Measurements from ENCODE around the gene CFAP97D1.

CFAP97D1 gene

GRCh38 chr17:43830510-43831140 lies 50.4 kb downstream of the CFAP97D1 start:
- TF ChIP-seq, protein P1, sequence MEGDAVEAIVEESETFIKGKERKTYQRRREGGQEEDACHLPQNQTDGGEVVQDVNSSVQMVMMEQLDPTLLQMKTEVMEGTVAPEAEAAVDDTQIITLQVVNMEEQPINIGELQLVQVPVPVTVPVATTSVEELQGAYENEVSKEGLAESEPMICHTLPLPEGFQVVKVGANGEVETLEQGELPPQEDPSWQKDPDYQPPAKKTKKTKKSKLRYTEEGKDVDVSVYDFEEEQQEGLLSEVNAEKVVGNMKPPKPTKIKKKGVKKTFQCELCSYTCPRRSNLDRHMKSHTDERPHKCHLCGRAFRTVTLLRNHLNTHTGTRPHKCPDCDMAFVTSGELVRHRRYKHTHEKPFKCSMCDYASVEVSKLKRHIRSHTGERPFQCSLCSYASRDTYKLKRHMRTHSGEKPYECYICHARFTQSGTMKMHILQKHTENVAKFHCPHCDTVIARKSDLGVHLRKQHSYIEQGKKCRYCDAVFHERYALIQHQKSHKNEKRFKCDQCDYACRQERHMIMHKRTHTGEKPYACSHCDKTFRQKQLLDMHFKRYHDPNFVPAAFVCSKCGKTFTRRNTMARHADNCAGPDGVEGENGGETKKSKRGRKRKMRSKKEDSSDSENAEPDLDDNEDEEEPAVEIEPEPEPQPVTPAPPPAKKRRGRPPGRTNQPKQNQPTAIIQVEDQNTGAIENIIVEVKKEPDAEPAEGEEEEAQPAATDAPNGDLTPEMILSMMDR (conservative IDR thresholded peaks at IDR 0.05) = no peak
- no peak overlapping the region for H3K27ac ChIP-seq

DNA sequence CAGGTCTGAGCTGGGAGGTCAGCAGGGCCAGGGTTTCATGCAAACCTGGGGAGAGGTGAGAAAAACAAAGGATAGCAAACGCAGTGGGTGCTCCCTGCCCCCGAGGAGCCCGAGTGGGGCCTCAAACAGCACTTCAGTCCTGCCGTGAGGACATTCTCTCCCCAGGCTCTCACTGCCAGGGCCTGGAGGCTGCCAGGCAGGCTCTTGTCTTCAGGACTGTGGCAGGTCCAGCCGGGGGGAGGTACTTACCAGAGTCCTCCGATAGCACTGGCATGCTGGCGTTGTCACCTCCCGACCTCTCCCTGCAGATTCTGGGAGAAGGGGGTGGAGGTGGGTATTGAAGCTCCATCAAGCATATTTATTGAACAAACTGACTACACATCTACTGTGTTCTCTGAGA lies 51.4 kb downstream of the CFAP97D1 start:
- TF ChIP-seq, protein P1 (conservative IDR thresholded peaks at IDR 0.05) = no peak

DNA sequence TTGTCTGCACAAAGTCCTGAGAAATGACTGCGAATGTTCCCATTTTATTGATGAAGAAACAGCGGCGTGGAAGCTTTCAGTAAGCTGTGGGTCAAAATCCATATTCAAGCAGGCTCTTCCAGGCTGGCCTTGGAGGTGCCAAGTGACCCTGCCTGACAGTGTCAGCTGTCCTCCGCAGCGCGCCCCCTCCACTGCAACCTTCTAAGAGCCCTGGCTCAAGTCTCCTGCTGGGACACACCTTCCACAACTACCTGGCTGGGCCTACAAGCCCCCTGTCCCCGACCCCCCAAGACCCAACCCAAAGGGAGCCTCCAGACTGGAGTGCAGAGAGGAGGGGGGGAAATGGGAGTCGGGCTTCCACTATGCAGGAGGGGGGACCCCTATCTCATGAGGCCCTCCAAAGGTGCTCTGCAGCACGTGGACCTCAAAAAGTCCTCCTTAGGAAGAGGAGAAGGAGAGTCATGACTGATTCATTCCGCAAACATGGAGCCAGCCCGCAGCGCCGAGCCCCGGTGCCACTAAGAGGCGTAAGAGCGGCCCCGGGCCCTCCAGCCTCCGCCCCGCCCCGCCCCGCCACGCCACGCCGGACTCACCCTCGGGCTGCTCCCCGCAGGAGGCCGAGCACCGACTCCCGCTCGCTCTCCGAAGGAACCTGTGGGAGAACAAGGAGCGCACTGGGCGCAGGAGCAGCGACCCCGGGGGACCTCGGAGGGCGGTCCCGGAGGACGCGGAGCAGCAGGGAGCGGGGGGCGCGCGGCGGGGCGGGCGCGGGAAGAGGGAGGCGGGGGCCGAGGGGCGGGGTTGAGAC lies 52.1 kb downstream of the CFAP97D1 start:
- peak overlapping the region; percentile 82 for H3K27ac ChIP-seq
- TF ChIP-seq, protein P1 (conservative IDR thresholded peaks at IDR 0.05) = peak; percentile 15; the same call in 1 of the 2 replicates

More for the DNA sequence above, 51.4 kb downstream of the CFAP97D1 start:
- H3K27ac ChIP-seq = no peak overlapping the region; the same call in 1 of the 2 replicates

- TF ChIP-seq, protein P1 (conservative IDR thresholded peaks at IDR 0.05) = no peak
- H3K27ac ChIP-seq = peak within 1 kb of the TSS; percentile 82
These were observed 53.0 kb downstream of the CFAP97D1 start, which contains the start of gene MPP3 for GRCh38 chr17:43832976-43833829. MPP3 (minus strand) TSS chr17:43833146; CDS start chr17:43831906, 1,240 bp downstream.

GRCh38 chr17:43834106-43834505 lies 53.9 kb downstream of the CFAP97D1 start:
- peak overlapping the region; percentile 82; the same call in 1 of the 2 replicates for H3K27ac ChIP-seq
- TF ChIP-seq, protein P1 (conservative IDR thresholded peaks at IDR 0.05) = no peak

Data from VCaP (cell line).